Measurements from ENCODE around the gene AGBL4.

AGBL4 gene

GRCh38 chr1:48627486-48627885 lies 1396.3 kb downstream of the AGBL4 start:
- no peak for DNase-seq

GRCh38 chr1:48619539-48619938 lies 1404.2 kb downstream of the AGBL4 start:
- peak; percentile 8 for DNase-seq

- no peak for DNase-seq
These were observed 1406.5 kb downstream of the AGBL4 start for GRCh38 chr1:48617252-48617651.

GRCh38 chr1:48616710-48617109 lies 1407.0 kb downstream of the AGBL4 start:
- DNase-seq, result no peak

GRCh38 chr1:48611841-48612240 lies 1411.9 kb downstream of the AGBL4 start:
- DNase-seq, result no peak

GRCh38 chr1:48610628-48611542 lies 1412.9 kb downstream of the AGBL4 start:
- no peak for DNase-seq

GRCh38 chr1:48608882-48609281 lies 1414.9 kb downstream of the AGBL4 start:
- DNase-seq, result no peak

GRCh38 chr1:48603222-48603621 lies 1420.5 kb downstream of the AGBL4 start:
- no peak for DNase-seq

- no peak for DNase-seq
These were observed 1421.4 kb downstream of the AGBL4 start for GRCh38 chr1:48602349-48602748.

GRCh38 chr1:48600182-48600581 lies 1423.6 kb downstream of the AGBL4 start:
- DNase-seq, result no peak

GRCh38 chr1:48597663-48598062 lies 1426.1 kb downstream of the AGBL4 start:
- no peak for DNase-seq

- DNase-seq, result no peak
These were observed 1427.7 kb downstream of the AGBL4 start for GRCh38 chr1:48596046-48596445.

- DNase-seq, result no peak
These were observed 1428.1 kb downstream of the AGBL4 start for GRCh38 chr1:48595613-48596012.

- DNase-seq, result no peak
These were observed 1431.4 kb downstream of the AGBL4 start for GRCh38 chr1:48592330-48592729.

GRCh38 chr1:48591181-48591580 lies 1432.6 kb downstream of the AGBL4 start:
- DNase-seq, result no peak

GRCh38 chr1:48588061-48588460 lies 1435.7 kb downstream of the AGBL4 start:
- DNase-seq, result no peak

GRCh38 chr1:48582408-48582807 lies 1441.3 kb downstream of the AGBL4 start:
- DNase-seq, result no peak

- no peak for DNase-seq
These were observed 1442.5 kb downstream of the AGBL4 start for GRCh38 chr1:48581270-48581669.

GRCh38 chr1:48576565-48576964 lies 1447.2 kb downstream of the AGBL4 start:
- no peak for DNase-seq

- DNase-seq, result peak; percentile 43
These were observed 1451.0 kb downstream of the AGBL4 start for GRCh38 chr1:48572646-48573258.

- no peak for DNase-seq
These were observed 1451.6 kb downstream of the AGBL4 start for GRCh38 chr1:48572134-48572533.

- no peak for DNase-seq
These were observed 1452.3 kb downstream of the AGBL4 start for GRCh38 chr1:48571303-48571987.

GRCh38 chr1:48570568-48570967 lies 1453.2 kb downstream of the AGBL4 start:
- no peak for DNase-seq

- DNase-seq, result no peak
These were observed 1455.3 kb downstream of the AGBL4 start for GRCh38 chr1:48568501-48568900.
